NCI-H69 (cell line): ENCODE data around the gene SPINT1.

Source experiments
- DNase-seq: peaks from one replicate; lab custom pipeline; 2025; lab: John Stamatoyannopoulos, UW

SPINT1 gene

DNA sequence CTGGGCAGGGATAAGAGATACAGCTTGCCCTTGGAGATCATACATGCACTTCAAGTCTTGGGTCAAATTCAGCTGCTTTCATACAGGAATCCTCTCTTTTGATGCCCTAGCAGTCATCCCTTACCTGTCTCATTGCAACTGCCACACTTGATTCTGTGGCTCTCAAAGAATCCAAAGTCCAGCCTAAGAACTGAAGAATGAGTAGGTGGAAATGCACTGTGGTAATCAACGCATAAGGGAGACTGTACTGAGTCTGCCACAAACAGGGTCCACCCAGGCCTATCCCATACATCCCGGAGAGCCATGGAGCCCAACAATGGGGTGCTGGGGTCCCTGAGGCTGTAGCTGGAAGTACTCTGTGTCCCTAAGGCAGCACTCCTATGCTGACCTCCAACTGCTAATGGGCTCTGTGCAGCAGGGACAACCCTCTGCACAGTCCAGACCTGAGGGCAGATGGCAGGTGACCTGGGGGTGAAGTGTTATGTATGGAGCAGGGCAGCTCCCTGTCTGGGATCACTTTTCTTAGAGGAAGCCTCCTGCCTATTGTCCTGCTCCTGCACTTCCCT is 48.7 kb downstream of the SPINT1 start:
- DNase-seq = no peak

DNA sequence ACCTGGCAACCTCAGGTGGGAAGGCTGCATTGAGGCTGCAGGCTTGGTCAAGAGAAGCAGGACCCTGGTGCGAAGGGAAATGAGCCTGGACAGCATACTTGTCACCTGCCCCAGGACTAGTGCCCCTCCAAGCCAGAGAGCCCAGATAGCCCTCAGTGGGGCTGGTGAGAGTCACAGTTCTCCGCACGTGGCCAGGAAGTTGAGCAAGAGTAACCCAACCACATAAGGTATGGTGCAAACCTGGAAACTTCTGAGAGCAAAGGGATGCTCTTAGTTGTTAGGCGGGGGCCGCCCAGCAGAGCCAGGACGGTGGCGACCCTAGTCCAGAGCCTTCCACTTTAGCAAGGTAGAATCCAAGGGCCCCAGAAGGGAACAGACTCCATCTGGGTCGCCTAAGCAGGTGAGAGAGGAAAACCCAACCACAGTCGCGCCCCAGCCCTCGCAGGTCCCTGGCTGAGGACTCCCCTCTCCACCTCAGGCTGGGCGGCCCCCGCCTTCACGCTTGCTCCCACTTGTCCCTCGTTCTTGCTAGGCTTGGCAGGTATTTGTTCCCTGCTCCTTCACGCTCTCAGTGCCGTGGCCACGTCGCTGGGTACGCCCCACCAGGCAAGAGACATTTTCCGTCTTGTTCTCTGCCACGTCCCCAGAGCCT is 49.3 kb downstream of the SPINT1 start:
- DNase-seq = no peak

DNA sequence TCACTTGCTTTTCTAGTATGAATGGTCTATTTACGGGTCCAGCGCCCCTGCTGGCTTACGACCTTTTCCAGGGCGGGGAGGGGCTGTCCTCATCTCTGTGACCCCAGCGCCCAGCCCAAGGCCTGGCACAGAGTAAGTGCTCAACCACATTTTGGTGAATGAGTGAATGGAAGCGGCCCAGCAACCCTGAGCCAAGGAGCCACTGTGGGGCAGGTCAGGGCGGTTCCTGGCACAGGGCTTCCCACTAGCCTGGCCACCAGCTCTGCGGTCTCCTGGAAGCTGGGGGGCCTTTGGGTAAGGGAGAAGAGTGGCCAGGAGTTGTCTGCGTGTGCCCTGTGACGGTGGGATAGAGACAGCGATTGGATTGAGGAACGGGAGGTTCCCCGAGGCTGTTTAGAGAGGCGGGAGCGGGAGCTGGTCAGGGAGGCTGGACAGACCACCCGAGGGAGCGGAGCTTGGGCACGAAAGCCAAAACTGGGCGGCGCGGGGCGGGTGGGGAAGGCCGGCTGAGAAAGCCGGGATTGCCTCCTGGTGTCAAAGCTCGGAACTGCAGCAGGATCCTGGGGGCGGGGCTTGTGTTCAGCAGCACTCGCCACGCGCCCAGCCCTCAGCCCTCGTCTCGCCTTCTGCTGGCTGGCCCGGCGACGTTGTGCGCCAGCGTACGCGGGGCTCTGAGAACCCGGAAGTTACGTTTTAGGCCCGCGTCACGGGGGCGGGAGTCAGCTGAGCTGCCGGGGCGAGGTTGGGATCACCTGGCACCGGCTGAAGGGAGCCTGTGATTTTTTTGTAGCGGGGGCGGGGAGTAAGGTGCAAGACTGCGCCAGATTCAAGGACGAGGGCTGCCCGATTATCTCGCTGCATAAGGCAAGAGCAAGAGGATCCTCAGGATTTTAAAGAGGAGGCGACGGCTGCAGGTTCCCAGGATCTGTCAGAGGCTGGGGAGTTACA is 50.2 kb downstream of the SPINT1 start, which contains the start of gene VPS18:
TSS of gene VPS18 (plus strand) at position 718 of the 948 bp plus-strand sequence. CDS start 319 bp downstream, outside the sequence.
- peak; percentile 99 for DNase-seq

DNA sequence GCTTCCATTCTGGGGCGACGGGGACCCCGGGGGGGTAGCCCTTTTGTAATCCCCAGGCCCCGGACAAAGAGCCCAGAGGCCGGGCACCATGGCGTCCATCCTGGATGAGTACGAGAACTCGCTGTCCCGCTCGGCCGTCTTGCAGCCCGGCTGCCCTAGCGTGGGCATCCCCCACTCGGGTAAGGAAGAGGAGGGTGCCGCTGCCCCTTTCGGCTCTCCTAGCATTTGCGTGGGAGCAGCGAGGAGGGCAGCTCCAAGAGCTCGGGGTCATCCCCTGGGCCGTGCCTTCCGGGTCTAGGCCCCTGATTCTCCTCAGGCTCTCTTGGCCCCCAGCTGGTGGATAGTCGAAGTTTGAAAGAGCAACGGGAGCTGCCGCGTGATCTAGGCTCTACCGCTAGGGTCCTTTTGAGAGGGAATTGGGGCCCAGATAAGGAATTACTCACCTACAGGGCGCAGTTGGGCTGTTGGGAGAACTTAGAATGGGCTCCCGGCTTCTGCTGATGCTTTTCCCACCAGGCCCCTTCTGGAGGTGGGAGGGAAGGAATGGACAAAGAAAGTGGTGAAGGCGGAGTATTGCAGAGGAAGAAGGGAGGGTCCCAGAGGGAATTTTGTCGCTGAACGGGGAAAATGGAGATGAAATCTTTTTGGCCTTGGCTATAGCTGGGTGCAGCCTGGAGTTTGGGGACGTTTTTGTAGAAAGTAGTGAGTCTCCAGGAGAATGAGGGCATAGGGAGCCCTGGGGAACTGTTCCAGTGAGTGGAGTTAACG is 51.0 kb downstream of the SPINT1 start:
- DNase-seq = peak; percentile 77

DNA sequence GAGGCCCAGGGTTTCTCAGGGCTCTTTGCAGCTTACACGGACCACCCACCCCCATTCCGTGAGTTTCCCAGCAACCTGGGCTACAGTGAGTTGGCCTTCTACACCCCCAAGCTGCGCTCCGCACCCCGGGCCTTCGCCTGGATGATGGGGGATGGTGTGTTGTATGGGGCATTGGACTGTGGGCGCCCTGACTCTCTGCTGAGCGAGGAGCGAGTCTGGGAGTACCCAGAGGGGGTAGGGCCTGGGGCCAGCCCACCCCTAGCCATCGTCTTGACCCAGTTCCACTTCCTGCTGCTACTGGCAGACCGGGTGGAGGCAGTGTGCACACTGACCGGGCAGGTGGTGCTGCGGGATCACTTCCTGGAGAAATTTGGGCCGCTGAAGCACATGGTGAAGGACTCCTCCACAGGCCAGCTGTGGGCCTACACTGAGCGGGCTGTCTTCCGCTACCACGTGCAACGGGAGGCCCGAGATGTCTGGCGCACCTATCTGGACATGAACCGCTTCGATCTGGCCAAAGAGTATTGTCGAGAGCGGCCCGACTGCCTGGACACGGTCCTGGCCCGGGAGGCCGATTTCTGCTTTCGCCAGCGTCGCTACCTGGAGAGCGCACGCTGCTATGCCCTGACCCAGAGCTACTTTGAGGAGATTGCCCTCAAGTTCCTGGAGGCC is 55.8 kb downstream of the SPINT1 start:
- no peak for DNase-seq

DNA sequence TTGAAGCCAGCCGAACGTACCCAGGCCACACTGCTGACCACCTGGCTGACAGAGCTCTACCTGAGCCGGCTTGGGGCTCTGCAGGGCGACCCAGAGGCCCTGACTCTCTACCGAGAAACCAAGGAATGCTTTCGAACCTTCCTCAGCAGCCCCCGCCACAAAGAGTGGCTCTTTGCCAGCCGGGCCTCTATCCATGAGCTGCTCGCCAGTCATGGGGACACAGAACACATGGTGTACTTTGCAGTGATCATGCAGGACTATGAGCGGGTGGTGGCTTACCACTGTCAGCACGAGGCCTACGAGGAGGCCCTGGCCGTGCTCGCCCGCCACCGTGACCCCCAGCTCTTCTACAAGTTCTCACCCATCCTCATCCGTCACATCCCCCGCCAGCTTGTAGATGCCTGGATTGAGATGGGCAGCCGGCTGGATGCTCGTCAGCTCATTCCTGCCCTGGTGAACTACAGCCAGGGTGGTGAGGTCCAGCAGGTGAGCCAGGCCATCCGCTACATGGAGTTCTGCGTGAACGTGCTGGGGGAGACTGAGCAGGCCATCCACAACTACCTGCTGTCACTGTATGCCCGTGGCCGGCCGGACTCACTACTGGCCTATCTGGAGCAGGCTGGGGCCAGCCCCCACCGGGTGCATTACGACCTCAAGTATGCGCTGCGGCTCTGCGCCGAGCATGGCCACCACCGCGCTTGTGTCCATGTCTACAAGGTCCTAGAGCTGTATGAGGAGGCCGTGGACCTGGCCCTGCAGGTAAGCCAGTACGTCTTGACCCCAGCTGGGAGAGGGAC is 56.6 kb downstream of the SPINT1 start:
- DNase-seq = no peak

DNA sequence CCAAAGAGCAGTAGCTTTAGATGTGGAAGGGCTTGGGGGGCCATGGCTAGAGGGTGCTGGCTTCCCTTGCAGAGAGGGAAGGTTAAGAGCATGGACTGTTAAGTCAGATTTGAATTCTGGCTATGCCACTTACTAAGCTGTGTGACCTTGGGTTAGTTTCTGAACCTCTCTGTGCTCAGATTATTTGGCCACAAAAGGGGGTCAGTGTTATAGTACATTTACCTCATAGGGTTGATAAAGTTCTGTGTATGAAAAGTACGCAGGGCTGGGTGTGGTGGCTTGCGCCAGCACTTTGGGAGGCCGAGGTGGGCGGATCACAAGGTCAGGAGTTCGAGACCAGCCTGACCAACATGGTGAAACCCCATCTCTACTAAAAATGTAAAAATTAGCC is 57.2 kb downstream of the SPINT1 start:
- DNase-seq = no peak

DNA sequence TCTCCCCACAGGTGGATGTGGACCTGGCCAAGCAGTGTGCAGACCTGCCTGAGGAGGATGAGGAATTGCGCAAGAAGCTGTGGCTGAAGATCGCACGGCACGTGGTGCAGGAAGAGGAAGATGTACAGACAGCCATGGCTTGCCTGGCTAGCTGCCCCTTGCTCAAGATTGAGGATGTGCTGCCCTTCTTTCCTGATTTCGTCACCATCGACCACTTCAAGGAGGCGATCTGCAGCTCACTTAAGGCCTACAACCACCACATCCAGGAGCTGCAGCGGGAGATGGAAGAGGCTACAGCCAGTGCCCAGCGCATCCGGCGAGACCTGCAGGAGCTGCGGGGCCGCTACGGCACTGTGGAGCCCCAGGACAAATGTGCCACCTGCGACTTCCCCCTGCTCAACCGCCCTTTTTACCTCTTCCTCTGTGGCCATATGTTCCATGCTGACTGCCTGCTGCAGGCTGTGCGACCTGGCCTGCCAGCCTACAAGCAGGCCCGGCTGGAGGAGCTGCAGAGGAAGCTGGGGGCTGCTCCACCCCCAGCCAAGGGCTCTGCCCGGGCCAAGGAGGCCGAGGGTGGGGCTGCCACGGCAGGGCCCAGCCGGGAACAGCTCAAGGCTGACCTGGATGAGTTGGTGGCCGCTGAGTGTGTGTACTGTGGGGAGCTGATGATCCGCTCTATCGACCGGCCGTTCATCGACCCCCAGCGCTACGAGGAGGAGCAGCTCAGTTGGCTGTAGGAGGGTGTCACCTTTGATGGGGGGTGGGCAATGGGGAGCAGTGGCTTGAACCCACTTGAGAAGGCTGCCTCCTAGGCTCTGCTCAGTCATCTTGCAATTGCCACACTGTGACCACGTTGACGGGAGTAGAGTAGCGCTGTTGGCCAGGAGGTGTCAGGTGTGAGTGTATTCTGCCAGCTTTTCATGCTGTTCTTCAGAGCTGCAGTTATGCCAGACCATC is 59.0 kb downstream of the SPINT1 start:
- no peak for DNase-seq

DNA sequence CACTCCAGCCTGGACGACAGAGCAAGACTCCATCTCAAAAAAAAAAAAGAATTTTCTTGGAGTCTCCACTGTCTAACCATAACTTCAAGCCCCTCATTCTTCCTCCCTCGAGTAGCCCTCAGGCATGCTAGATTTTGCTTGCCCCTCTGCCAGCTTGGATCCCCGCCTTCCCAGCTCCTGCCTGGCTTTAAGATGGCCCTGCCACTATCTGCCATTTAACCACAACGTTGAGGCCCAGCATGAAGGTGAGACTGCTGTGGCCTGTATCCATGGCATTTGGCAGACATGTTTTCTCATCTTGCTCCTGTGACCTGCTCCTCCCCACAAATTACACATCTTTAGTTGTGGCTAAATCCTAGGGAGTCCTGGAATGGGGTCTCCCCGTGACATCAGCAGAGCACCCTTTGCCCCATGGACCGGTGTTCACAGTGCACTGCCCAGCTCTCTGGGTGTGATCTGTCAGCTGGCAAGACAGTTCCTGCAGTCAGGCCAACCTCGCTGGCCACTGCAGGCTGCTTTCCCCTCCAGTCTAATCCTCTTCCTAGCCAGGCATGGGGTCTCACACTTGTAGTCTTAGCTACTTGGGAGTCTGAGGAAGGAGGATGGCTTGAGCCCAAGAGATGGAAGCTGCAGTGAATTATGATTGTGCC is 60.8 kb downstream of the SPINT1 start:
- no peak for DNase-seq

DNA sequence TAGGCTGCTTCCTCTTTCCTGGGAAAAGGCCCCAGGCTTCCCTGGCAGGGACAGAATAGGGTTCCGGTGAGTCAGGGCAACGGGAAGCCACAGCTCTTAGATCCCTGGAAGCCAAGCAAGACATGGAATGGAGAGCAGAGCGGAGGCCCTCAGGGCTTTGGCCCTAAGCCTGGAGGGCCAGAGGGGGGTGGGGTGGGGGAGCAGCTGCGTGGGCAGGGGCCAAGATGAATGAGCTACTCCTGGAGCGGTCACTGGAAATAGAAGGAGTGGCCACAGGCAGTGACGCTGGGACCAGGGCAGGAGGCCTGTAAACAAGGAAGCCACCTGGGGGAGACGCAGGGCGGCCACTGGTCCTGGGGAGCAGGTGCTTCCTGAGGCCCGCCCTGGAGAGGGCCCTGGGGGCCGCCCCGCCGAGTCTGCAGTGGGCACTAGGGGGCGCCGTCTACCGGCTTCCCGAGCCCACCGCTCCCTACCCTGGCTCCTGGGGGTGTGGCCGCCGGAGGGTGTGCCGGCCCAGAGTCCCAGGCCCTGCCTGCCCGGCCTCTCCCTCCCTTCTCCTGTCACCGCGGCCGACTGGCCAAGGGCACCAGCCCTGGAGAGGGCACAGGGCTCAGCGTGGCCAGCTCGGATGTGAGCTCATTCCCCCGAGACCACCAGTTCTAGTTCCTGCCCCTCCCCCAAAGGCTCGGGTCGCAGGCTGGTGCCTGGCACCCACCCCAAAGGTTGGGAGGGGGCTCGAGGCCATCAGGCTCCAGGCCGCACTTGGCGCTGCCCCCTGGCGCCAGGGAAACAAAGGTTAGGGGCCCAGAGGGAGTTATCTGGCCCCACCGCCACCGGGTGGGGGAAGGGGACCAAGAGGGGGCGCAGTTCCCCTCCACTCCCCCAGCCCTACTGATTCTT is 62.5 kb downstream of the SPINT1 start:
- DNase-seq = peak; percentile 97

DNA sequence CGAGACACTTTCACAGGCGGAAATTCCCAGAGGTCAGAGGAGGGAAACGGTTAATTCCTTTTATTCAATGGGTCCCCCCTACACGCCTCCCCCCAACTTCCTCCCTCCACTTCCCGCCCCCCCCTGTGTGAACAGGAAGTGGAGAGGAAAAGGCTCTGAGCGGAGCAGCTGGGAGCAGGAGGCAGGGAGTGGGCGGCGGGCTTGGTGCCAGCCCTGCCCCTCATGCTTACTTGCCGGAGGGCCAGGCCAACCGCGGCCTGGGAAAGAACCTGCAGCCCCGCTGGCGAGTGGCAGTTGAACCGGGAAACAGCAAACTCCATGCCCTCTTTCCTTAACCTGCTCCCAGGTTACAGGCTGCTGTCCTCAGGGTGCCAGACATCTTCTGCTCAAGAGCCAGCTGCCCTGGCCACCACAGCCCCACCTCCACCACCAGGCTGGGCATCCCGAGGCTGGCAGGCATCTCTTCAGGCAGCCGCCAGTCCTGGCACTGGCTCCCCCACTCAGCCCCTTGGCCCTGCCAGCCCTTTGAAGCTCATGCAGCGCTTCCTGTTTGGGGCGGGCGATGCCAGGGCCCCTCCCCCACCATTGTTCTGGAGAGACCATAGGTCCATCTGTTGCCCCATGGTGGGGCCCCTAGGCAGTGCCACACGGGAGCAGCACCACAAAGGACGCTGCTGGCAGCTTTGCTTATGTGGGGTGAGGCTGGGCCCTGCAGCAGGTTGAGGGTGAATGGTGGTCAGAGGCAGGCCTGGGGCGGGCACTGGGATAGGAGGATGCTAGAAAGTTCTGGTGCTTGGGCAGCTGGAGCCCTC is 63.3 kb downstream of the SPINT1 start:
- peak; percentile 98 for DNase-seq
